GM19035 (cell line): Measurements from ENCODE around the gene DEDD.

Experiments
- ATAC-seq: cut with Tn5 transposase; IDR thresholded peaks from one replicate; pipeline ENCODE4 v1.9.1; 2021; ENCODE audit not compliant: unreplicated experiment

DEDD gene

DNA sequence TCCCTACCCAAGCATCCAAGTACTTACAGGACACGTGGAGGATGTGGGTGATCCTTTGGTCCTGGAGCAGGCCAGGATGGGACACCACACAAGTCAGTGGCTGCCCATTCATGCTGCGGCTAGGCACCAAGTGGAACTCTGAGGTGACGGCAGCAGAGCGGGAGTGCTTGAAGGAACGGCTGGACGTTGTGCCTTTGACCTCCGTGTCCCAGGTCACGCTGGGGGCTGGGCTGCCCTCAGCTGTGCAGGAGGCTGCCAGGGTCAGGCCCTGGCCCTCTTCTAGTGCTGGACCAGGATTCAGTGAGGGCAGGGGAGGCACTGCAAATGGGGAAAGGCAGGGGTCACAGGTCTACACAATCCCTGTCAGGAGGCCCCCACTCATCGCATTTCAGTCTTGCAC, 55.0 kb downstream of the DEDD start:
- no peak for ATAC-seq

- no peak for ATAC-seq
Measured at GRCh38 chr1:161076410-161076809, 56.1 kb downstream of the DEDD start.

DNA sequence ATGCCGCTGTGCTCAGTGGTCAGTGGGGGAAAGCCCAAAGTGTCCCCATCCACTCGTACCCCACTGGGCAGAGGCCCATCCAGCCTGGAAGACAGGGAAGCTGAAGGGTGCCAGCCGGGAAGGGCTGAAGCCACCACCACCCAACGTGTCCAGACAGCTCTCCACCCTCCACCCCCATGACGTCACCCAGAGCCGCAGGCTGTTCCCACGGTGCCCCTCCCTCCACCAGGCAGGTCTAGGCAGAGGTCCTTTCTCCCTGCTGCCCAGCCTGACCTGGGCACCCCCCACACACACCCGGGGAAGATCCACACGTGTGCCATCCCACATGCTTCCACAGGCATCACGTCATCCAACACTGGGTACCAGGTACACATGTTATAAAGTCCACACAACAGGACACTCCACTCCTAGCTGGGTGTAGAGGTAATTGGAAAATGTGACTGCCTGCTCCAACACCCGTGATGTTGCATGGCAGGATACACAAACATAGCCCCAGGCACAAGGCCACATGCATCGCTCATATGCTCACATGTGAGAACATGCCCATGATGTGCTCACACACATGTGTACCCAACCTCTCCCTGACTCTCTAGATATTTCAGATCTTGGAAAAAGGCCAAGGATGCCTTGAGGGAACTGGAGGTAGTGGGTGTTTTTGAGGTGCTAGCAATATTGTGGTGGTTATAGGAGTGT, 57.6 kb downstream of the DEDD start:
- ATAC-seq = no peak

GRCh38 chr1:161073474-161074121, 58.9 kb downstream of the DEDD start:
- no peak for ATAC-seq

GRCh38 chr1:161072751-161073449, 59.6 kb downstream of the DEDD start:
- ATAC-seq = no peak

DNA sequence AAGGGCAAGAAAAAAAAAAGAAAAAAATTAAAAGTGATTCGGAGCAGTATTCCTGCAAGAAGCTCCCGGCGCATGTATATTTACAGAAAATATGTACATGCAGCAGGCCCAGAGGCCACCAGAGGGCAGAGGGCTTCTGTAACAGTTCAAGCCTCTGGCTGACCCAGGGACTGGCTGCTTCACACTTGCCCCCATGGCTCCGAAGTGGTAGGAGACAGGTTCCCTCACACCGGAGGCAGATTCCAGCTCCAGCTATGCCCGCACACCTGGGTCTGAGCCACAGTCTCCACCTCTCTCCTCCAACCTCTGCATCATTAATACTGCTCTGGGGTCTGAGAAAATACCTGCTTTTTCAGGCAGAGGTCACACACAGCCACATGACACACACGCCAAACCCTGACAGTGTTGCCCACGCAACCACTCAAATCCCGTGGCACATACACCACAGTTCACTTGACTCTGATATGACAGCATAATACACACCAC, 60.5 kb downstream of the DEDD start:
- ATAC-seq = no peak
